NCI-H2081 treated with DMSO at 0.1 percent for 48 hours (cell line): ENCODE results near the gene OSBPL7.

Source experiments
- DNase-seq: peaks from one replicate; lab custom pipeline; 2025; lab: John Stamatoyannopoulos, UW

Gene OSBPL7, protein sequence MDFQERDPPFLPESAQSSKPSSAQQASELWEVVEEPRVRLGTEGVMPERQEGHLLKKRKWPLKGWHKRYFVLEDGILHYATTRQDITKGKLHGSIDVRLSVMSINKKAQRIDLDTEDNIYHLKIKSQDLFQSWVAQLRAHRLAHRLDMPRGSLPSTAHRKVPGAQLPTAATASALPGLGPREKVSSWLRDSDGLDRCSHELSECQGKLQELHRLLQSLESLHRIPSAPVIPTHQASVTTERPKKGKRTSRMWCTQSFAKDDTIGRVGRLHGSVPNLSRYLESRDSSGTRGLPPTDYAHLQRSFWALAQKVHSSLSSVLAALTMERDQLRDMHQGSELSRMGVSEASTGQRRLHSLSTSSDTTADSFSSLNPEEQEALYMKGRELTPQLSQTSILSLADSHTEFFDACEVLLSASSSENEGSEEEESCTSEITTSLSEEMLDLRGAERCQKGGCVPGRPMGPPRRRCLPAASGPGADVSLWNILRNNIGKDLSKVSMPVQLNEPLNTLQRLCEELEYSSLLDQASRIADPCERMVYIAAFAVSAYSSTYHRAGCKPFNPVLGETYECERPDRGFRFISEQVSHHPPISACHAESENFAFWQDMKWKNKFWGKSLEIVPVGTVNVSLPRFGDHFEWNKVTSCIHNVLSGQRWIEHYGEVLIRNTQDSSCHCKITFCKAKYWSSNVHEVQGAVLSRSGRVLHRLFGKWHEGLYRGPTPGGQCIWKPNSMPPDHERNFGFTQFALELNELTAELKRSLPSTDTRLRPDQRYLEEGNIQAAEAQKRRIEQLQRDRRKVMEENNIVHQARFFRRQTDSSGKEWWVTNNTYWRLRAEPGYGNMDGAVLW

DNA sequence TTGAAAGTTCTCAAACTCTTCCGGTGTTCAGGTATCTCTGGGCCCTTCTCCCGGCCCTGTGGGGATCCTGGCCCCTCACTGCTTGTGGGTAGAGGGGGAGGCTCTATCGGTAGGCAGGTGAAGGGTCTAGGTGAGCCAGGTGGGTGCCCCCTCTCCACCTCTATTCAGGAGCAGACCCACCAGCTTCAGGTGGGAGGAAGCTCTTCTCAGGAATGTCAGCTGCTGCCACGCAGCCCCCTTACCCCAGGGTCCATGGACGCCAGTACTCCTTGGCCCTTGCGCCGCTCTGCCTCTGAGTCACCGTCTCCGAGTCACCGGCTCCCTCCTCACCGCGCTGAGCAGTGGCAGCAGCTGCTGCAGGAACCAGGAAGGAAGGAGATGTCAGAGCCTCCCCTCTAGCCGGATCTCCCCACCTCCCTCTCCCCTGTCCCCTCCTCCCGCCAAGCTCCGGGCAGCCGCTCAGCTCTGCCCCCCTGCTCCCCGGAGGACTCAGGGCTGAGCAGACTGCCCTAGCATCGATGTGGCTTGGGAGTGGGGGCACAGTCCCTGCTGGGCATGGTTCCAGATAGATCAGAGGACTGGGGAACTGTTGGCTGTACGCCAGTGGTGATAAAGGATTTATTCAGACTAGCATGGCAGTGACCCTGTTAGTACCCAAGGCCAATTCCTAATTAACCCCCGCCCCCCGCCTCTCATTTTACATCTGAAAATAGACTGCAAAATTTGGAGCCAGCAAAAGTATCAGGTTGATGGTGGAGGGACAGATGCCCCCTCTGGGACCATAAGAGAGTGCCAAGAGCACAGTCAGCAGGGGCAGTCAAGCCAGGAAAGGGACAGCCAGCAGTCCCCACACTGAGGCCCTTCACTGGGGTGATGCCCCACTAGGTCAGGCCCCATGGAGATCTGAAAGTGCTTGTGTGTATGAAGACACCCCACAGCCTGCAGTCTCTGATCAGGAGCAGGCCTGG, at the start of gene OSBPL7:
Gene OSBPL7 (minus strand): TSS at position 371 of the 968 bp plus-strand sequence. CDS start 1,516 bp downstream, outside the sequence.
- DNase-seq, result peak; percentile 52

DNA sequence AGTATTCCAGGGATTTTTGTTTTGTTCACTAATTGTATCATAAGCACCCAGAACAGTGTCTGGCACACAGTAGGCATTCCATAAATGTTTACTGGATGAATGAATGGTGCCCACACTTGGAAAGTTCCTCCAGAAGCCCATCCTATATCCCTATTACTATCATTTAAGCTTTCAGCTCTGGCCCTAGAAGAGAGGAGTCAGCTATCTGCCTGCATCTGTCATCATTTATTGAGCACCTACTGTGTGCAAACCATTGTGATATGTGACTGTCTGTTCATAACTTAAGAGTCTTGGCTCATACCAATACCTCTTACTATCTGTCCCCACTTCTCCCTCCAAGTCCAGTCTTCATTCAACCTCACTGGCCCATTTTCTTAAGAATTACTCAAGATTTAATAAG, 49.5 kb upstream of the OSBPL7 start:
- no peak for DNase-seq

DNA sequence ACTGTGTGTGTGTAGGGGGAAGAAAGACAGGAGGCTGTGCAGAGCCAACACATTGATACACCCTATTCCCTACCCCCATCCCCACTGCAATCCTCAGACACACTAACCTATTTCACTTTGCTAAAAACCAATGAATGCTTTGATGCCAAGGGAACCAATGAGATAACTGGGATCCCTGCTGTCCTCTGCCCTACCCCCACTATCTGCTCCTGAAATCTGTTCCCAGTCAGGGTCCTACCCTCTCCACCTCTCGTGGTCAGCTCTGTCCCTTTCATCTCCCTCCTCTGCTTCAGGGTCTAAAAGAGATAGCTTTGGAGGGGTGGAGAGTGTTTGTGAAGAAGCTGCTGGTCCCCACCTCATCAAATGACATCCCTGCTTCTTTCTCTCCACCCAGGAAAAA, 48.5 kb upstream of the OSBPL7 start:
- no peak for DNase-seq

DNA sequence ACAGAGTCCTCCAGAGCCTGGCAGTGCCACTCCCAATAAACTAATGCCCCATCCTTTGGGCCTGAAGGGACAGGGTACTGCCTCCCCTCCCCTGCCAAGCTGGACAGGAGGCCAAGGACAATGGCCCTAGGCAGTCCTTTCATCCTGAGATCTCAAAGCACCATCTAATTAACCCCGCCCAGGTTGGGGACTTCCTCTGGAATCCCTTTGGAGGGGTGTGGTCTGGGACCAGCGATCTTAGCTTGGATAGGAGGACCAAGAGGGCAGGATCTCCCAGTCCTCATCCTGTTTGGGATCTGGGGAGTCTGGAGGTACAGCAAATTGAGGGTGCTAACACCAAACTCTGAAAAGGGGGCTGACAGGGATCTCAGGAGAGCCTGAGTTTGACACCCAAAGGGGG, 47.5 kb upstream of the OSBPL7 start:
- DNase-seq, result no peak

DNA sequence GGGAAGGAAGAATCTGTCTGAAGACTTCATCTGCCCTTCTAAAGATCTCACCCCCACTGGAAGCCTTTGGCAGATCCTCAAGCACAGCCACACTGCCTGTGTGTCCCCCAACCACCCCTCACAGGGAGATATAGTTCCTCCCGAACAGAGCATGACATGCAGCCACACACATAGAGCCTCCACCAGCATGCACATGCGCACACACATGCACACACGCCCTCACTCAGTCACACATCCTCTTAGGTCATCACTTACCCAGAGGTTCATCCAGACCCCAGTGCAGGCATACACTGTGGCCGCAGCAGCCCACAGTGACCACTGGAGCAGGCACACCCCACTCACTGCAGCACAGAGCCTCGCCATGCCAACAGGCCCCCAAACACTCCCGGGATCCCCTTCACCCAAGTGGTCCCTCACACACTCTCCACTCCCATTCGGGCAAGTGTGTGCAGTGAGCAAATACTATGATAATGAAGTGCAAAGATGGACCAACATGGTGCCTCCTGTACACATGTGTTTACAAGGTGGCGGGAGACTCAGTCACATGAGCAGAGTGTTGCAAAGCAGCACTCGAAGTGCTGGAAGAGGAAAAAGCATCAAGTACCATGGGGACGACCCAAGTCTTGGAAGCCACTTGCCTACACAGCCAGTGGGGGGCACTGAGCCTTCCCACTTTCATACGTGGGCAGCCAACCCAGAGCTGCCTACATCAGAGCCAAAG, 46.4 kb upstream of the OSBPL7 start:
- no peak for DNase-seq

DNA sequence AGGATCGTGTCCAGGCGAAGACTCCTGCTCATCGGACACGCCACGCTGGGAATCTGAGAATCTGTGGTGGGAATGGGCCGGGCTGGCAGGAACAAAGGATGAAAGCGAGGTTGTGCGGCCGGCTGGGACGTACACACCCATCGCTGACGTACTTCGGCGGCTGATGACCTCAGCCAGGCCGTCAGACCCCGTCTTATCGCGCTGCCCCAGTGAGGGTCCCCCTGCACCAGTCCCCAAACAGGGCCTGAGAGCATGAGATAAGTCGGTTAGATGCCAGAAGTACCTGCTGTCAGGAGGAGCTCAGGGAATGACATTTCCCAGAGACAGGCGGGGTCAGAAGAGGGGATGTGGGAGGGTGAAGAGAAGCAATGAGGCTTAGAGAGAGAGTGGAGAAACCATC, 45.3 kb upstream of the OSBPL7 start:
- DNase-seq, result no peak

DNA sequence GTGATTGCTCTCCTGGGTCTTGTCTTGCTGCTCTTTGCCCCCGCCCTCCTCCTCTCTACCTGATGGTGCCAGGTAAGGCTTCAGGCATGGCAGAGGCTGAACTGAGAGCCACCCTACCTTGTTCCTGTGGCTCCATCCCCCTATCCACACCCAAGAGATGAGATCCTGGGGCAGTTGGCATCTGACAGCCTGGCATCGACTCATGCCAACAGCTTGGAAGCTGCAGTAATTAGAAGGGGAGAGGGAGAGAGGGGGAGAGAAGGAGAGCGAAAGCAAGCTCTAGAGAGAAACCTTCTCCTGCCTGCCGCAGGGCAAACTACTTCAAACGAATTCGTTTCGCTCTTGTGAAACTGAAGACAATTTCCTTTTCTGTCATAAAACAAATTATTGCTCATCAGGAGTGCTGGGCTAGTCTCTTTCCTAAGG, 43.2 kb upstream of the OSBPL7 start:
- DNase-seq, result no peak

DNA sequence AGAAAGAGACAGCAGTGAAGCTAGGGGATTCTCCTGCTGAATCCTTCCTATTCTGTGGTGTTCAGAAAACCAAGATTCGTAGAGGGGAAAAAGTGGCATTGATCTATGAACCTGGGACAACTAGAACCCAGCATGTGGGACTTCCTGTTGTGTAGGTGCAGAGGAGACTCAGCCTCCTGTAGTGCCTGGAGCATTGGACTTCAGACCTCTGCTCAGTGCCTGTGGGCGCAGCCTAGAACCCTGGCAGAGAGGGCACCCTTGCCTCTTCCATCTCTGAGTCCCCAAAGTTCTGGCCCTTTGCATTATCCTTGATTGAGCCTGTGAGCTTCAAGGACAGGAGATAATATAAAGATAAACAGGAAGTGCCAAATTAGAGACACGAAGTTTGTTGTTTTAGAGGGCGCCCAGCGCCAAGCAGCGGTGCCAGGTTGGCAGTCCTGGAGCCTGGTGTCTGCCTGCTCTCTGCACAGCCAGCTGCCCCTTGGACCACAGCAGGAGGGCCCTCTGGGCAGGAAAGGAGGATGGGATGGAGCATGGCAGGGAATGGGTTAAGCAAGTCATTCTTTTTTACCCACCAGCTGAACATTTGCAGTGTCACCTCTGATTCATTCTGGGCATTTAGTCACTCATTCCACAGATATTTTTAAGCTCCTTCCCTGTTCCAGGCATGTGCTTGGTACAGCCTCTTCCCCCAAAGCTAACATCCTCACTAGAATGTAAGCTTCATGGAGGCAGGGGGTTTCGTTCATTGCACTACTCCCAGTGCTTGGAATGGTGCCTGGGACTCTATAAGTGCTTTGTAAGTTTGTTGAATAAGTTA, 41.2 kb upstream of the OSBPL7 start:
- DNase-seq, result no peak

DNA sequence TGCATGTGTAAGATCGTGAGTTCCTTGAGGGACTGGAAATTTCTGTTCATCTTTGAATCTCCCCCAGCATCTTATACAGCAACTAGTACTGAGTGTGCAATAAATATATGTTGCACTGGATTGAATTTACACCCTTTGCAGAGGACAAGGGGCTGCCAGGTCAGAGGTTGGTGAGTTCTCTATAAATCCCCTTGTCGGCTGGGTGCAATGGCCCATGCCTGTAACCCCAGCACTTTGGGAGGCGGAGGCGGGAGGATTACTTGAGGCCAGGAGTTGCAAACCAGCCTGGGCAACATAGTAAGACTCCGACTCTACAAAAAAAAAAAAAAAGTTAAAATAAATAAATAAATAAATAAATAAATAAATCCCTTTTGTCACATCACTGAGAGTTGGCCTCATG, 38.8 kb upstream of the OSBPL7 start:
- DNase-seq, result no peak

DNA sequence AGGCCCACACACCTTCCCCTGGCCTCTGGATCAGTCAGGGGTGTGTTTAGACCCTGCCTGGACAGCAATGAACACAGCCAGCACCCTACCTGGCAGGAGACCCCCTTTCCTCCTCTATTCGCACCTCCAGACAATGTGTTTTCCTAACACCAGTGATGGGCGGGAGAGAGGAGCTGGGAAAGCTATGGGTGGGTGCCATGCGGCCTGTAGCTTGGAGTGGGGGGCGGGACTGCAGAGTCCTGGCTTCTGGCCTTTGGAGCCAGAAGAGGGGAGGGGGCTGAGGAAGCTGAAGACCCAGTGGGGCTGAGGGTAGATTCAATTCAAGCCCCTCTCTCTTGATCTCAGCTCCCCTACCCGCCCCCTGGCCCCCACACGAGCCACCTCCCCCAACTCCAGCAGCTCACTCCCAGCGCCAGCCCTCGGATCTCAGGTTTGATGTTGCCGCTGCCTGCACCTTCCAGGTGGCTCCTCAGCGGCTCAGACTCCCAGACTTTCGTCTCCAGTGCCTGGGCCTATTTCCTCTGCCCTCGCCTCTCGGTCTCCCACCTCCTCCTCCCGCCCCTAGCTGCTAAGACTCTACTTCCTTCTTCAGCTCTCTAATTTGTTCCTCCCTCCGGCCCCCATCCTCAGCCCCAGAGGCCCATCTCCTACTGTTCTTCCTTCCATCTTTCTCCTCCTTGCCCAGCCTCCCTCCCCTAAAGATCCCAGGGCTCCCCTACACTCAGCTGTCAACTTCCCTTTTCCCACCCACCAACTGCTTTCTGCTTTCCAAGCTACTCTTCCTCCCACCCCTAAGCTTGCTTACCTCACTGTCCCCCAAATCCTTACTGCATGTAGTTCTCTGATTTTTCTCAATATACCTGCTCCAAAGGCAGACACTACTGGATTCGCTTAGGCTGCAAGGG, 36.2 kb upstream of the OSBPL7 start:
- no peak for DNase-seq

DNA sequence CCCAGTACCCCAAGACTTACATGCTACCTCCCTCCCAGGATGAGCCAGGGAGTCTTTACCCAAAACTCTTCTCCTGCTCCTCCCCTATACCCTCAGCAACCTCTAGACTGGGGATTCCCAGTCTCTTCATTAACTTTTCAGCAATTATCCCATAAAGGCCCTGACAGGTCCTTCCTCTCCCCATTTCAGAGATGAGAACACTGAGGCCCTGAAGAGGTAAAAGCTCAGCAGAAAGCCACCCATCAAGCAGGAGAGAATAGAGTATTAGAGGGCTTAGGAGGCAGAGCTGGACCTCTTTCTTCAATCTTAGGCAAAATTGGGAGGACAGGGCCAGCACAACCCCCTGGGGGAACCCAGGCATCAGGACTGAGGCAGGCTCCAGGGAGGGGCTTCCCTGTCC, 35.2 kb upstream of the OSBPL7 start:
- DNase-seq, result no peak

DNA sequence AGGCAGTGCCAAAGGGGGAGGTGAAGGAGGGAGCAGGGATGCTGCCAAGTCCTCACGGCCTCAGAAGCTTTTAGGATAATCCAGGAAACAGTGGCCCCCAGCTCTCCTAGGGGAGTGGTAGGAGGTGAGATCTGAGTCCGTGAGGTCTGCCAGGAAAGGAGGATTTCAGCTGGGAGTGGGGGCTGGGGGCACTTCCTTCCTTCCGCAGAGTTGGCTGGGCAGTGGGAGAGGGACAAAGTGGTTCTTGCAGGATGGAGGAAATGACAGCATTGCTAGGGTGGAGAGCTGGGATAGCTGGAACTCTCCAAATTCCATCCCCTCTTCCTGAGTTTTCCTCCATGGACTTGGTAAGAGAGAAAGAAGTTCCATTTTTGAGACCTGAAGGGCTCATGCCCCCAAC, 34.1 kb upstream of the OSBPL7 start:
- DNase-seq, result no peak

DNA sequence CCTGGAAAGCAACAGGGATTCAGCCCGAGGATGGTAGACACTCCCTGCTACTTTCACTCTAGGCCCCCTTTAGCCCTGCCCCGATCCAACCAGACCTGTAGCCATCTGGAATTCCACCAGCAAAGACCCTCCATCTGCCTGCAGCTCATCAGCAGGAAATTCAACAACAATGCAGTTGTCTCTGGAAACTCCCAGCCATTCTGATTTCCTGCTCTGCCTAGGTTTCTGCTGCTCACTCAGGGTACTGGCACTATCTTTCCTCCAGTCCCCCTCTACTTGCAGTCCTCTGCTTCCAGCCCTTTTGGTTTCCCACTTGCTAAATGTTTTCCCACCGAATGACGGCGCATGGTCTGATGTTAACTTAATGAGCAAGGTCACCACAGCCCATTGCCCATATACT, 32.0 kb upstream of the OSBPL7 start:
- DNase-seq, result no peak

DNA sequence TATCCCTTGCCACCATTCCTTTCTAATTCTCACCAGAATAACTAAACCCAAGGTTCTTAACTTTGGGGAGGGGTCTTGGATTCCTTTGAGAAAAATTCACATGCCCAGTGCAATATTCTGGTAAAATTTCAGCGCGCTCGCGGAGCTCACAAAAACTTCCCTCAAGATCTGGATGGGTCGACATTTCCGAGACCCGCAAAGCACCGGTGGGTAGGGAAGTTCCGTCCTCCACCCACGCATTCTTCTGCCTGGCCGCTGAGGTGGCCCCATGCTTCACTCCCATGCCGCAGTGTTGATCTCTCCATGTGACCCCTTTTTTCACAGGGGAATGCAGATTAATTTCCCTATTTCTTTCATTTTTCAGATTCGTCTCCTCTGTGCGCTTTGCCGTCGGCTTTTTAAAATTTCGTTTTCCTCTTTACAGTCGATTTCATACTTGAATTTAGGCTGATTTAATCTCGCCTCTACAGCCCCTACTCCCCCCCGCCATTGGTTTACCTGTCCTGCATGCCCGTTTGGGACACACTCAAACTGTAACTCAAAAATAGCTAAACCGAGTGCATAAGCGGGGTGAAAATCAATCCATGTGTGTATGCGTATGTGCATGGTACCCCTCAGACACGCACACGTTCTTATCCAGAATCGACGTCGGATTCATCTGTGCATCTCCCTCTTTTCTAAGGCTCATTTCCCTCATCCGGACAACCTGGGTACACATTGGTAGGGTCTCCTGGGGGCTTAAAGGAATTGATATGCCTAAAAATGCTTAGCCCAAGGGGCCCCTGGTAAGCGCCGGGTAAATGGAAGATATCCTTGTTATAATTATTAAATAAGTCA, 30.7 kb upstream of the OSBPL7 start:
- no peak for DNase-seq

DNA sequence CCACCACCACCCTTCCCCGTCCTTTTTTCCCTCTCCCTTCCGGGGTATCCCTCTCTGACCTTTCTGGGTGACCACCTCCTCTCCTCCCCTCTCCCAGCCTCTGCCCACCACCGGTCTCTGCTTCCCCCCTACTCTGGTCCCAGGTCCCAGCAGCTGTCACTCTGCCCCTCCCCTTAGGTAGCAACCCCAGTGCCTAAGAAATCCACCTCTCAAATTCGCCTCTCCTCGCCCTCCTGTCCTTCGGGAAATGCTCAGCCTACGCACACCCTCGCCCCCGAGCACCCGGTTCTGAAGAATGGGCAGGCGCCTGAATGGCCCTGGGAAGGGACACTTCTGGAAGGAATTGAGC, 30.1 kb upstream of the OSBPL7 start:
- DNase-seq, result no peak

DNA sequence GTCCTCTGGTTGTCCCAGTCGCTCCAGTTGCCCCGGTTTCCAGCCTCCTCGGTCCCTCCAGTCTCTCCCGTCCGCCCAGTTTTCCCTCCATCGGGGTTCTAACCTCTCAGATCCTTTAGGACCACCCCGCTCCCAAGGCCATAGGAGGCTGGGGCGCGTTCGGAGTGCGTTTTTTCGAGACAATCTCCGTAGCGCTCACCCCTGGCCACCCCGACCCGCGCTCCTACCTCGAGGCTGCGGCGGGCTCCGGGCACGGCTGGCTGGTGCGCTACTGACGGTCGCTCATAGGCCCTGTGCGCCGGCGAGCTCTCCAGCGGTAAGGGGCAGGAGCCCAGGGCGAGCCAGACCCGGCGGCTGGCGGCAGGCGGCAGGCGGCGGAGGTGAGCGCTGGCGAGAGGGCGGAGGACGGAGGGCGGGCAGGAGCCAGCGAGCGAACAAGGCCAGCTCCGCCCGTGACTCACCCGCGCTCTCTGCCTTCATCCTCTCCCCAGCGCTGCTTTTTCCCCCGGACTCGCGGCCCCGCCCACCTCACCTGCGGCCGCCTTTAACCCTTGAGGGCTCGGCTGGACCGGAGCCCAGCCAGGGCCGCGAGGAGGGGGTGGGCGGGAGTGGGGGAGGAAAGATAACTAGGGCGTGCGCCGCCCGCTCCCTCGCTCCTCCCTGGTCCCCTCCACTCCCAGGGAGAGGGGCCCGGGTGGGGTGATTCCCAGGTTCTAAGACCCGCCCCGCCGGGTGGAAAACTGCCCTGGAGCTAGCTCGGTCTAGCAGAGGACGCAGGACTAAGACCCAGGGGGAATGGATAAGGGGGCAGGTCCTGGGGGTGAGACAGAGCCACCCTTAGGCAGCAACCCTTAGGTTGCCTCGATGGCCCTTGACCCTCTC, 29.3 kb upstream of the OSBPL7 start, which contains the start of gene SP6:
Gene SP6 (minus strand): TSS at position 472 of the 882 bp plus-strand sequence. CDS start 2,734 bp downstream, outside the sequence.
- DNase-seq, result peak; percentile 29

DNA sequence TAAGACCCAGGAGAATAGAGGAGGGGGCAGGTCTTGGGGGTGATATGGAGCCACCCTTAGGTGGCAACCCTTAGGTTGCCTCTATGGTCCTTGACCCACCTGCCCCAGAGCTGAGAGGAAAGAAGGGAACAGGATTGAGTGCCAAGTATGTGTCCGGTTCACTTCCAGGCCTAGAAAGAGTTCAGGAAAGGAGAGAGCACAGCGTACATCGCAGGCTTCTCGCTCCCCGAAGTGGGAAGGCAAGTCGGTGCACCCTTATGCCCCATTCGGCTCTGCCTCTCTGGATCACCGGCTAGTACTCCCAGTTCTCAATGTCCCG, 28.7 kb upstream of the OSBPL7 start:
- no peak for DNase-seq

DNA sequence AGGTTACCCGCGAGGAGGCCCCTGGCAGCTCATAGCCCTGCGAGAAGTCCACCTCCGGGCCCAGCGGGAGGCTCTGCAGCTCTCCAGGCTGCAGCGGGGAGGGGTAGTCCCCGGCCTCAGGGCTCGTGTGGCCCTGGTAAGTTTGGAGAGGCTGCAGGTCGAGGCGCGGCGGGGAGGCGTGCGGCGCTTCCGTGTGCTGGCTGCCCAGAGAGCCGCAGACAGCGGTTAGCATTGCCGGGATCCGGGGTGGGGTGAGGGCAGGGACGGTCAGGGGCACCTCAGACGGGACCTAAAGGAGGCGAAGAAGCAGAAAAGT, 26.6 kb upstream of the OSBPL7 start:
- DNase-seq, result no peak
